Aorta (tissue), 5 donors: ENCODE results near the gene SBNO1. TPM values are rescaled to one million over a fixed set of nuclear protein-coding genes. Genes with fewer than 3 reads are reported as not detected.

Experiments
- ATAC-seq: fragments of 200-7000 bp; cut with Tn5 transposase; one replicate; pipeline ENCODE4 v1.9.1; 2022; ENCODE audit warnings: moderate library complexity; ENCODE audit not compliant: low FRiP score
- DNase-seq, 2 donors: peaks; one replicate each; pipeline ENCODE4 v3.0.0-alpha.2; 2020
- H3K27ac ChIP-seq, 2 donors: one replicate each; pipeline ENCODE4 v1.5.1; 2013; ENCODE audit warnings: low read length in 2 of 2, mild to moderate bottlenecking in 2 of 2, moderate library complexity in 2 of 2, control low read depth in 1 of 2, inconsistent platforms in 1 of 2, low read depth in 1 of 2
- H3K27me3 ChIP-seq, 2 donors: one replicate each; pipeline ENCODE4 v1.6.1; 2013; ENCODE audit warnings: control low read depth in 1 of 2, low read length in 1 of 2, mild to moderate bottlenecking in 1 of 2, moderate library complexity in 1 of 2; ENCODE audit not compliant: insufficient read depth in 2 of 2, control insufficient read depth in 1 of 2
- H3K36me3 ChIP-seq, 2 donors: one replicate each; pipeline ENCODE4 v1.6.1; 2013; ENCODE audit warnings: control low read depth in 1 of 2, low read length in 1 of 2, mild to moderate bottlenecking in 1 of 2; ENCODE audit not compliant: insufficient read depth in 2 of 2, control insufficient read depth in 1 of 2
- H3K4me1 ChIP-seq, 2 donors: one replicate each; pipeline ENCODE4 v1.6.1; 2013; ENCODE audit warnings: low read length in 2 of 2, control low read depth in 1 of 2, mild to moderate bottlenecking in 1 of 2, moderate library complexity in 1 of 2; ENCODE audit not compliant: insufficient read depth in 2 of 2, control insufficient read depth in 1 of 2
- H3K4me3 ChIP-seq, 2 donors: one replicate each; pipeline ENCODE4 v1.5.1; 2013; ENCODE audit warnings: low read length in 2 of 2, control low read depth in 1 of 2, mild to moderate bottlenecking in 1 of 2
- H3K9me3 ChIP-seq: one replicate; pipeline ENCODE4 v1.6.1; 2013; ENCODE audit warnings: mild to moderate bottlenecking, low read length; ENCODE audit not compliant: control insufficient read depth
- WGBS, 2 donors: extraction: QIAGEN DNeasy Blood & Tissue Kit; methylation state at CpG; one replicate each; pipeline ENCODE4 v1.1.7; 2013; 5-methylcytosine and 5-hydroxymethylcytosine counted together
- intact Hi-C, 2 donors: fragments of 100-400 bp; cut with DNase I; formaldehyde crosslinking; loops; one replicate each; pipeline versions ENCODE4 v1.14.2 to v1.15.0; 2022
- polyA plus RNA-seq, 2 donors: library from polyadenylated mRNA; stranded (reverse); fragments of 200-250 nt; gene quantifications; one replicate each; pipeline ENCODE4 v1.2.3, GENCODE V29; 2013
- total RNA-seq, 2 donors: library from RNA; stranded (reverse); fragmentation: NEBNext Ultra II Directional; extraction: Animal tissue kit (Norgen Biotek cat#: 25700); gene quantifications; one replicate each; pipeline ENCODE4 v1.2.1, GENCODE V29; 2021
- donor health status: healthy with polysubstance abuse.
- donor health status: Bipolar disorder and iron deficiency.
- donor health status: DM: no; HTN: no; CAD: no.
- donor health status: DM: no; HTN: no; CAD: no.
- donor health status: DM: yes; HTN: yes; CAD: no.

Gene SBNO1
- total and polyA plus RNA-seq, 4 donors: 4.0 to 28.6 (median 14.9) TPM

DNA sequence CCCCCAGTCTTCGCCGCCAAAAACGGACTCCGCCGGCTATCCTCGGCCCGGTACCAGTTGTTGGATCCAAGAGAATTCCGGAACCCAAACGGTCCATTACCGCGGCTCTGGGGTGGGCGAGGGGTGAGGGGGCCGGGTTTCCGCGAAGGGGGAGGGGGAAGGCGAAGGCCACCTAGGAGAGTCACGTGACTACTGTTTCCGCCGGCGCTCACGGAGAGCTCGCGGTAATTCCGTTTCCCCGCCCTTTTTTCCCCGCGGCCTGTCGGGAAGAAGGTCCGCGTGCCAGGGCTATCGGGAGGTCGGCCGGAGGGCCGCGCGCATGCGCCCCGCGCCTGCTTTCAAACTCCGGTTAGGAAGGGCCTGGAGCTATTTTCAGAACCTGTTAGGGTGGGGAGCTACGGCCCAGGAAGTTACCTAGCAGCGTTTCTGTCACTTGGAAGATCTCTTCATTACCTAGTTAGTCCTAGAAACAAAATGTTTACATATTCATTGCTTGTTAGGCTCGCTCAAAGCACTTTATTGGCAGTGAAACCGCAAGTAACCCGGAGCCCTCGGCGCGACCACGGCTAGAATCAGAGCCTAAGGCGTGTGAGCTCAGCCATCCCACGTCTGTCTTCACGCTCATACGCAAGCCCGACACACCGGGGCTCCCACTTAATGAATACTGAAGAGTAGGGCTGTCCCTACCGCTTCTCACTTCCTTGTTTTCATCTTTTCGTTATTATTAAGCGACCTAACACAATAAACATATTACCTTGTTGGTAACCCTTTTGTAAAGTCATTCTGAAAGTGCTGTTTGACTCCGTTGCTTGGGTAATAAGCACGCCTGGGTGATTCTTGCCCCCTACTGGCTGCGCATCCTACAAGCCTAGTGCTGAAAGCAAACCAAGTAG lies 624 bp upstream of the SBNO1 start:
- WGBS, 2 donors: 0 to 1% methylated on average over 58 to 61 of the region's 61 CpGs
- Histone ChIP-seq H3K27me3 (no peaks in the 10 kb centered on the region), H3K9me3 (no peaks in the 10 kb centered on the region), H3K27ac (peak overlapping the region; percentile 73 to 95), H3K4me3 (peak overlapping the region; percentile 61 to 91), H3K4me1 (no peaks in the 10 kb centered on the region), H3K36me3 (no peaks in the 10 kb centered on the region)
- DNase-seq: peak; percentile 99
- ATAC-seq: peak; percentile 97
- intact Hi-C loops: loop anchor here in 1 of 2 donors (2.0 kb wide), 1 partner anchor 20 kb away; the partner anchor contains the start of gene KMT5A

DNA sequence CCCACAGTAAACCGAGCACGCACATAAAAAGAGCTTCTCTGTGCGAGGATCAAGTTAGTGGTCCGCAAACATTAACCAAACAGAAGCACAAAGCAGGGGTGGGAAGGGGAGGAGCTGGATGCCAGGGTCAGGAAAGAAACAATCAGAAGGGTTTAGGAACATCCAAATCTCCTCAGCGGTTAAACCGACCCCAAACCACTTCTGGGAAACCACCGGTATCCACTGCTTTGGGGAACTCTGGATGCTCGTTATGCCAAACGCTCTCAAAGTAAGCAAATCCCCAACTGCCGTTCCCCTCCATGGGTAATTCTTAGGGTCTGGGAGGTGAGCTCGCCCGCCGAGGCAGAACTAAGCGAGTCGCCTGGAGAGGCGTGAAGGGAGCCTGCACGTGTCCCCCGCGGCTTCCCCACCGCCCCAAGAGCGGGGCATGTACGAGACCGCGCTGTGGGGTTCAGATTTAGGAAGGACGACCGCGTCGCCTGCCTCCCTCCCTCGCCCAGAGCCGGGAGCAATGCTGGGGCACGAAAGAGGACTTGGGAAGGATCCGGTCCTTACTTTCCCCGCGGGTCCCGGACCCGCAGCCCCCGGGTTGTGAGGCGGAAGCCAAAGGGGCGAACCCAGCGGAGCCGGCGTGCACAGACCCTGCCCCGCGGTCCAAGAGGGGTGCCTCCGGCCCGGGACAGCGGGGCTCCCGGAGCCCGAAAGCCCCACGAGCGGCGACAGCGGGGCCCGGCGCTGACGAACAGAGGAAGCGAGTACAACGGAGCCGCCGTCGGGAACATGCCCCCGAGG lies 711 bp downstream of the SBNO1 start:
- Histone ChIP-seq H3K4me3 (peak overlapping the region; percentile 73 to 91), H3K4me1 (no peaks in the 10 kb centered on the region), H3K27ac (peak overlapping the region in 1 of 2 donors; percentile 49), H3K36me3 (no peaks in the 10 kb centered on the region), H3K9me3 (no peaks in the 10 kb centered on the region), H3K27me3 (no peaks in the 10 kb centered on the region)
- 0% methylated on average over 62 of the region's 62 CpGs for WGBS, 2 donors
- DNase-seq (peak; percentile 58 to 80), ATAC-seq (no peak)
- intact Hi-C loops: loop anchor here in 1 of 2 donors (2.0 to 5.0 kb wide), 2 partner anchors 21 to 218 kb away; partner anchors contain the start of genes KMT5A and TMED2

DNA sequence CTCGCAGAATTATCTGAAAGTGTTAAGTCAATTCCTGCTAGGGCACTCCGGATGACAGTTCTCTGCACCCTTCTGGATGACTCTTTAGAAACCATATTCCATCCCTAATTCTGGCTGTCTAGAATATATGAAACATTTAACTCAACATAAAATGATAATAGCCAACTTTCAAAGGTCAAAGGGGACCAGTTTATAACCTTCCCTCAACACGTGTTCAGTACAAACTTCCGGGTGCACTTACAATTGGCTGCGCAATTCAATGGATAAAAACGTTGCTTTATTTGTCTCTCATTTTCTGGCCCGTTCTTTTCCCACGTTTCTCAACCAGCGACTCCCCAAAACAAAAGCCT lies 1.3 kb downstream of the SBNO1 start:
- no peaks in the 10 kb centered on the region for H3K4me1 ChIP-seq
- no peak for ATAC-seq
- no peak for DNase-seq
- intact Hi-C loops: loop anchor here in 1 of 2 donors (5.0 kb wide), 1 partner anchor 219 kb away; the partner anchor contains the start of gene TMED2
- H3K36me3 ChIP-seq: no peaks in the 10 kb centered on the region
- H3K9me3 ChIP-seq: no peaks in the 10 kb centered on the region
- H3K4me3 ChIP-seq: peak overlapping the region; percentile 73 to 91
- peak overlapping the region in 1 of 2 donors; percentile 19 for H3K27ac ChIP-seq
- no peaks in the 10 kb centered on the region for H3K27me3 ChIP-seq
- WGBS, 2 donors: 0 to 1% methylated on average over 9 of the region's 9 CpGs

DNA sequence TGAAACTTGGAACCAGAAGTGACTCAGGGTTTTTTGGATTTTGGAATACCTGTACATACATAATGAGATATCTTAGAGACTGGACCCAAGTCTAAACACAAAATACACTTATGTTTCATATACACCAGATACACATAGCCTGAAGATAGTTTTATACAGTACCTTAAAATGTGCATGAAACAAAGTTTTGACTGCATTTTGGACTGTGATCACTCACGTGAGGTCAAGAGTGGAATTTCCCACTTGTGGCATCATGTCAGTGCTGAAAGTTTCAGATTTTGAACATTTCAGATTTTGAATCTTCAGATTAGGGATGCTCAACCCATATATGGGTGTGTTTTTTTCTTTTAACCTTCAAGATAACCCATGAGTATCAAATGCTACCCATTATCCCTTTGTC lies 6.6 kb downstream of the SBNO1 start:
- Histone ChIP-seq H3K27me3 (no peaks in the 10 kb centered on the region), H3K9me3 (no peaks in the 10 kb centered on the region), H3K4me1 (peaks cover 2 to 3% of the 10 kb centered on the region in 2 donors), H3K4me3 (no peak overlapping the region), H3K27ac (no peak overlapping the region), H3K36me3 (no peaks in the 10 kb centered on the region)
- WGBS, 2 donors: 63 to 68% methylated on average over 1 of the region's 1 CpG
- ATAC-seq (no peak), DNase-seq (no peak)
- intact Hi-C loops: loop anchor here in 1 of 2 donors (10.0 kb wide), 1 partner anchor 63 kb away; no protein-coding TSS in a partner anchor

DNA sequence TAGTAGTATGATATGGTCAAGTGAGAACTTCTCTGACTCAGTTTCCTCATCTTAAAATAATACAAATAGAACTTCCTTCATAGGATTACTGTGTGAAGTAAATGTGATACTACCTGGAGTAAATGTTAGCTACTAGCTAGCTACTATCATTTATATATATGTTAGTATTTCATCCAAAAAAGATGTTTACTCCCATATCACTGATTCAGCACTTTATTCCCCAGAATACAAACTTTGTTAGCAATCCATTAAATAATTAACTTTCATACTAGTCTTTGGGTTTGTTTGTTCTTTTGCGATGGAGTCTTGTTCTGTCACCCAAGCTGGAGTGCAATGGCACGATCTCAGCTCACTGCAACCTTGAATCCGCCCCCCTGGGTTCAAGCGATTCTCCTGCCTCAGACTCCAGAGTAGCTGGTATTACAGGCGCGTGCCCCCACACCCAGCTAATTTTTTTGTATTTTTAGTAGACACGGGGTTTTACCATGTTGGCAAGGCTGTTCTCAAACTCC lies 8.4 kb downstream of the SBNO1 start:
- DNase-seq: no peak
- ATAC-seq: no peak
- H3K27me3 ChIP-seq: no peaks in the 10 kb centered on the region
- H3K9me3 ChIP-seq: no peaks in the 10 kb centered on the region
- WGBS, 2 donors: 76 to 77% methylated on average over 7 of the region's 7 CpGs
- peaks cover 2 to 3% of the 10 kb centered on the region in 2 donors for H3K4me1 ChIP-seq
- no peak overlapping the region for H3K27ac ChIP-seq
- peaks cover 0 to 3% of the 10 kb centered on the region in 2 donors for H3K36me3 ChIP-seq
- intact Hi-C loops: loop anchor here in 1 of 2 donors (10.0 kb wide), 1 partner anchor 61 kb away; no protein-coding TSS in a partner anchor
- no peak overlapping the region for H3K4me3 ChIP-seq

DNA sequence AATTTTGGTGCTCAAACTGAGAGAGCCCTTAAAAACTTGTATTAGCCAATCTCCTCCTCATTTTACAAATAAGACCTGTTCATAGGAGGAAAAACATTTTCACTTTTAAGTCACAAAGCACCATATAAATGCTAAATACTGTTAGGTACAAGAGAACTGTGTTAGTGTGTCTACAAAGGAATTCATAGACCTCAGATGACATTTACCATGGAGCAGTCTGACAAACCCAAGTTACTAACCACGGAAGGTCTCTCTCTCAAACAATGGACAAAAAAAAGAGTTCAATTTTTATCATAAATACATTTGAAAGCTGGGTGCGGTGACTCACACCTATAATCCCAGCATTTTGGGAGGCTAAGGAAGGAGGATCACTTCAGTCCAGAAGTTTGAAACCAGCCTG lies 10.0 kb downstream of the SBNO1 start:
- Histone ChIP-seq H3K4me1 (peaks cover 2 to 3% of the 10 kb centered on the region in 2 donors), H3K9me3 (no peaks in the 10 kb centered on the region), H3K36me3 (peaks cover 0 to 3% of the 10 kb centered on the region in 2 donors), H3K27me3 (no peaks in the 10 kb centered on the region), H3K27ac (no peak overlapping the region), H3K4me3 (no peak overlapping the region)
- no peak for DNase-seq
- no peak for ATAC-seq
- WGBS, 2 donors: 85 to 87% methylated on average over 2 of the region's 2 CpGs
- intact Hi-C loops: loop anchor here in 1 of 2 donors (10.0 kb wide), 1 partner anchor 60 kb away; no protein-coding TSS in a partner anchor

DNA sequence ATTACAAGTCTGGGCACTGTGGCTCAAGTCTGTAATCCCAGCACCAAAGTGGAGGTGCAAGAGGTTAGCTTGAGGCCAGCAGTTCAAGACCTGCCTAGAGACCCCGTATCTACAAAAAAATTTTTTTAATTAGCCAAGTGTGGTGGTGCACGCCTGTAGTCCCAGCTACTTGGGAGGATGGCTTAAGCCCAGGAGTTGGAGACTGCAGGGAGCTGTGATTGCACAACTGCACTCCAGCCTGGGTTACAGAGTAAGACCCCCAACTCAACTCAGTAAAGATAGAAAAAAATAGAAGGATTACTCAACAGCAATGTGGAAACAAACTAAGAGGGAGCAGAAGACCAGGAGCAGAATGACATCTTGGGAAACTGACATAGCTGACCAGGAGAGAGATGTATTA lies 13.3 kb downstream of the SBNO1 start:
- intact Hi-C loops: loop anchor here in 1 of 2 donors (10.0 kb wide), 1 partner anchor 57 kb away; no protein-coding TSS in a partner anchor
- Histone ChIP-seq H3K27ac (no peak overlapping the region), H3K9me3 (no peaks in the 10 kb centered on the region), H3K4me1 (peaks cover 2 to 3% of the 10 kb centered on the region in 2 donors), H3K4me3 (no peak overlapping the region), H3K27me3 (no peaks in the 10 kb centered on the region), H3K36me3 (peaks cover 0 to 6% of the 10 kb centered on the region in 2 donors)
- DNase-seq (no peak), ATAC-seq (no peak)
- WGBS, 2 donors: 98 to 100% methylated on average over 2 of the region's 2 CpGs

DNA sequence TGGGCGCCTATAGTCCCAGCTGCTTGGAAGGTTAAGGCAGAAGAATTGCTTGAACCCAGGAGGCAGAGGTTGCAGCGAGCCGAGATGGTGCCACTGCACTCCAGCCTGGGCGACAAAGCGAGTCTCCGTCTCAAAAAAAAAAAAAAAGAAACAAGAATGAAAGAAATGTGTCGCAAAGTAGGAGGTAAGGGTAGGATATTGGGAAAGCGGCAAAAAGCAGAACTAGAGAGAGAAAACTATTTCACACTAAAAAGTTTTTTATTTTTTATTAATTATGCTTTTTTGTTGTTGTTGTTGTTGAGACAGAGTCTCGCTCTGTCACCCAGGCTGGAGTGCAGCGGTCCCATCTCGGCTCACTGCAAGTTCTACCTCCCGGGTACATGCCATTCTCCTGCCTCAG lies 17.7 kb downstream of the SBNO1 start:
- H3K9me3 ChIP-seq: no peaks in the 10 kb centered on the region
- no peak overlapping the region for H3K27ac ChIP-seq
- H3K4me1 ChIP-seq: no peaks in the 10 kb centered on the region
- H3K4me3 ChIP-seq: no peak overlapping the region
- intact Hi-C loops: no loop called here
- no peaks in the 10 kb centered on the region for H3K27me3 ChIP-seq
- ATAC-seq (no peak), DNase-seq (no peak)
- 95% methylated on average over 12 of the region's 12 CpGs for WGBS, 2 donors
- H3K36me3 ChIP-seq: peaks cover 6% of the 10 kb centered on the region in 2 donors
